Measurements from ENCODE around the gene BDKRB2.

GRCh38 chr14:96273629-96274028 is 69.0 kb downstream of the BDKRB2 start:
- TF ChIP-seq NFE2L2 (IDR thresholded peaks at IDR 0.05; ENCODE audit: low read length) (no peak), POLR2AphosphoS5 (IDR thresholded peaks at IDR 0.05; ENCODE audit: low read depth, low read length) (no peak), CTCF (CRISPR knock-in tag; IDR thresholded peaks at IDR 0.05) (no peak), ZNF326 (CRISPR knock-in tag; IDR thresholded peaks at IDR 0.05; ENCODE audit: borderline replicate concordance) (no peak), ZFP36 (IDR thresholded peaks at IDR 0.05; ENCODE audit: borderline replicate concordance, low read depth, low read length, partially characterized antibody) (no peak), TCF7L2 (IDR thresholded peaks at IDR 0.05; ENCODE audit: low read depth, low read length) (no peak), FOXJ3 (CRISPR knock-in tag; IDR thresholded peaks at IDR 0.05; ENCODE audit: borderline replicate concordance) (no peak), IKZF1 (IDR thresholded peaks at IDR 0.05) (no peak), MXI1 (IDR thresholded peaks at IDR 0.05; ENCODE audit: borderline replicate concordance, low read depth, low read length) (no peak), TFAP4 (IDR thresholded peaks at IDR 0.05; ENCODE audit: borderline replicate concordance, low read depth) (no peak)
- TF ChIP-seq, protein P1, sequence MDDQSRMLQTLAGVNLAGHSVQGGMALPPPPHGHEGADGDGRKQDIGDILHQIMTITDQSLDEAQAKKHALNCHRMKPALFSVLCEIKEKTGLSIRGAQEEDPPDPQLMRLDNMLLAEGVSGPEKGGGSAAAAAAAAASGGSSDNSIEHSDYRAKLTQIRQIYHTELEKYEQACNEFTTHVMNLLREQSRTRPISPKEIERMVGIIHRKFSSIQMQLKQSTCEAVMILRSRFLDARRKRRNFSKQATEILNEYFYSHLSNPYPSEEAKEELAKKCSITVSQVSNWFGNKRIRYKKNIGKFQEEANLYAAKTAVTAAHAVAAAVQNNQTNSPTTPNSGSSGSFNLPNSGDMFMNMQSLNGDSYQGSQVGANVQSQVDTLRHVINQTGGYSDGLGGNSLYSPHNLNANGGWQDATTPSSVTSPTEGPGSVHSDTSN (CRISPR knock-in tag; IDR thresholded peaks at IDR 0.05; ENCODE audit: borderline replicate concordance): no peak
